ENCODE data around the gene SARM1. TPM values are rescaled to one million over a fixed set of nuclear protein-coding genes. Genes with fewer than 3 reads are reported as not detected.
A peak's percentile ranks its signal among the peaks of the same experiment; 100 is the strongest.

SARM1 gene
- total RNA-seq, 4 donors from 2014 or later, result 6.0 to 22.1 (median 9.5) TPM

- intact Hi-C loops (cut with DNase I; ENCODE audit: low total_unique reads), result no loop called here
- in situ Hi-C loops (cut with MboI; ENCODE audit: low pct_ligation_motif_present in 1 of 4, low pct_unique_long_range_greater_than_20kb in 1 of 4, low sequenced_read_pairs in 3 of 4), result no loop called here
- peaks cover 0 to 64% (median 29%) of the 10 kb centered on the region in 4 donors for H3K36me3 ChIP-seq
These were observed 25.3 kb upstream of the SARM1 start for GRCh38 chr17:28346199-28346580.

GRCh38 chr17:28346746-28347246 lies 24.7 kb upstream of the SARM1 start:
- DNase-seq, result no peak
- in situ Hi-C loops (cut with MboI; ENCODE audit: low pct_ligation_motif_present in 1 of 4, low pct_unique_long_range_greater_than_20kb in 1 of 4, low sequenced_read_pairs in 3 of 4), result no loop called here
- Histone ChIP-seq H3K4me1 (no peaks in the 10 kb centered on the region), H3K9me3 (no peaks in the 10 kb centered on the region), H3K27me3 (no peaks in the 10 kb centered on the region), H3K4me3 (no peak overlapping the region), H3K27ac (peak overlapping the region in 1 of 4 donors; percentile 19), H3K36me3 (peaks cover 0 to 64% (median 26%) of the 10 kb centered on the region in 4 donors)
- intact Hi-C loops (cut with DNase I; ENCODE audit: low total_unique reads), result no loop called here
- 75 to 78% methylated on average over 5 to 7 of the region's 7 CpGs for WGBS, 2 donors (ENCODE audit: low coverage in 1 of 2)
- TF ChIP-seq POLR2AphosphoS5 (IDR thresholded peaks at IDR 0.05) (no peak), EP300 (IDR thresholded peaks at IDR 0.05; ENCODE audit: low read depth) (no peak), POLR2A (IDR thresholded peaks at IDR 0.05) (no peak), CTCF (IDR thresholded peaks at IDR 0.05) (no peak)

More at GRCh38 chr17:28346199-28346580, 25.3 kb upstream of the SARM1 start:
- H3K27me3 ChIP-seq, result no peaks in the 10 kb centered on the region
- no peak for DNase-seq
- no peaks in the 10 kb centered on the region for H3K9me3 ChIP-seq
- H3K27ac ChIP-seq, result no peak overlapping the region
- WGBS, 2 donors (ENCODE audit: low coverage in 1 of 2), result 76 to 82% methylated on average over 2 of the region's 2 CpGs
- no peak overlapping the region for H3K4me3 ChIP-seq
- no peaks in the 10 kb centered on the region for H3K4me1 ChIP-seq
- TF ChIP-seq CTCF (IDR thresholded peaks at IDR 0.05) (no peak), POLR2AphosphoS5 (IDR thresholded peaks at IDR 0.05) (no peak), EP300 (IDR thresholded peaks at IDR 0.05; ENCODE audit: low read depth) (no peak), POLR2A (IDR thresholded peaks at IDR 0.05) (no peak)

- Histone ChIP-seq H3K27ac (peak overlapping the region in 1 of 4 donors; percentile 19), H3K9me3 (no peaks in the 10 kb centered on the region), H3K4me3 (no peak overlapping the region), H3K27me3 (no peaks in the 10 kb centered on the region), H3K4me1 (no peaks in the 10 kb centered on the region), H3K36me3 (peaks cover 0 to 61% (median 24%) of the 10 kb centered on the region in 4 donors)
- DNase-seq, result no peak
- 85% methylated on average over 8 of the region's 8 CpGs; no CpG with 5 or more reads in 1 of the 2 donors for WGBS, 2 donors (ENCODE audit: low coverage in 1 of 2)
- TF ChIP-seq POLR2AphosphoS5 (IDR thresholded peaks at IDR 0.05) (no peak), POLR2A (IDR thresholded peaks at IDR 0.05) (no peak), CTCF (IDR thresholded peaks at IDR 0.05) (no peak), EP300 (IDR thresholded peaks at IDR 0.05; ENCODE audit: low read depth) (no peak)
- in situ Hi-C loops (cut with MboI; ENCODE audit: low pct_ligation_motif_present in 1 of 4, low pct_unique_long_range_greater_than_20kb in 1 of 4, low sequenced_read_pairs in 3 of 4) (no loop called here), intact Hi-C loops (cut with DNase I; ENCODE audit: low total_unique reads) (no loop called here)
These were observed 24.1 kb upstream of the SARM1 start for GRCh38 chr17:28347261-28347891.

- Histone ChIP-seq H3K27ac (no peak overlapping the region), H3K4me1 (no peaks in the 10 kb centered on the region), H3K36me3 (peaks cover 0 to 71% (median 27%) of the 10 kb centered on the region in 4 donors), H3K27me3 (no peaks in the 10 kb centered on the region), H3K4me3 (no peak overlapping the region), H3K9me3 (no peaks in the 10 kb centered on the region)
- DNase-seq, result no peak
- intact Hi-C loops (cut with DNase I; ENCODE audit: low total_unique reads), result no loop called here
- in situ Hi-C loops (cut with MboI; ENCODE audit: low pct_ligation_motif_present in 1 of 4, low pct_unique_long_range_greater_than_20kb in 1 of 4, low sequenced_read_pairs in 3 of 4), result no loop called here
- WGBS, 2 donors (ENCODE audit: low coverage in 1 of 2), result 87% methylated on average over 2 of the region's 3 CpGs; no CpG with 5 or more reads in 1 of the 2 donors
- no peak for TF ChIP-seq EP300 (IDR thresholded peaks at IDR 0.05; ENCODE audit: low read depth)
- TF ChIP-seq POLR2AphosphoS5 (IDR thresholded peaks at IDR 0.05), result no peak
- no peak for TF ChIP-seq CTCF (IDR thresholded peaks at IDR 0.05)
- TF ChIP-seq POLR2A (IDR thresholded peaks at IDR 0.05), result no peak
These were observed 22.5 kb upstream of the SARM1 start for GRCh38 chr17:28348979-28349378.
